DND-41 (cell line): ENCODE data around the gene SLC24A5.

Experiments
- ATAC-seq: fragments of 200-7000 bp; cut with Tn5 transposase; 3 replicates; pipeline ENCODE4 v1.9.1; 2021; ENCODE audit warnings: low read depth; ENCODE audit not compliant: insufficient read depth
- DNase-seq: peaks from one replicate; pipeline ENCODE4 v3.0.0-alpha.2; 2020
- H2AFZ ChIP-seq: 2 replicates; pipeline ENCODE4 v1.6.0; 2012; ENCODE audit warnings: low read depth, low read length
- H3K27ac ChIP-seq: 2 replicates; pipeline ENCODE4 v1.5.1; 2012; ENCODE audit warnings: low read length, inconsistent platforms
- H3K27me3 ChIP-seq: fragments of 200-600 bp; sonication (generic); 2 replicates; pipeline ENCODE4 v1.6.0; 2012; ENCODE audit warnings: low read length, mild to moderate bottlenecking, inconsistent platforms; ENCODE audit not compliant: insufficient read depth, poor library complexity
- H3K36me3 ChIP-seq: 2 replicates; pipeline ENCODE4 v1.5.1; 2012; ENCODE audit warnings: low read length, inconsistent platforms; ENCODE audit not compliant: insufficient read depth
- H3K4me1 ChIP-seq: 2 replicates; pipeline ENCODE4 v1.5.1; 2012; ENCODE audit warnings: mild to moderate bottlenecking, low read length; ENCODE audit not compliant: insufficient read depth
- H3K4me2 ChIP-seq: 2 replicates; pipeline ENCODE4 v1.6.0; 2012; ENCODE audit warnings: mild to moderate bottlenecking, moderate library complexity, low read length, inconsistent platforms; ENCODE audit not compliant: insufficient read depth
- H3K4me3 ChIP-seq, 2 experiments: fragments of 200-600 bp in 1 of 2; shearing (Covaris generic) in 1 of 2; 2 replicates each; pipeline ENCODE4 v1.5.1; 2012 to 2016; ENCODE audit warnings: inconsistent platforms in 2 of 2, low read length in 2 of 2, mild to moderate bottlenecking in 2 of 2, low read depth in 1 of 2, moderate library complexity in 1 of 2
- H3K79me2 ChIP-seq: 2 replicates; pipeline ENCODE4 v1.6.0; 2012; ENCODE audit warnings: low read length, inconsistent platforms; ENCODE audit not compliant: insufficient read depth
- H3K9ac ChIP-seq: 2 replicates; pipeline ENCODE4 v1.6.0; 2012; ENCODE audit warnings: low read depth, mild to moderate bottlenecking, inconsistent platforms, low read length, moderate library complexity
- H3K9me3 ChIP-seq: 2 replicates; pipeline ENCODE4 v1.5.1; 2012; ENCODE audit warnings: low read length, moderate library complexity, mild to moderate bottlenecking, inconsistent platforms; ENCODE audit not compliant: insufficient read depth, severe bottlenecking
- H4K20me1 ChIP-seq: 2 replicates; pipeline ENCODE4 v1.6.0; 2012; ENCODE audit warnings: low read length; ENCODE audit not compliant: insufficient read depth
- EZH2 ChIP-seq: IDR thresholded peaks from 3 replicates; pipeline ENCODE4 v1.6.1; 2012; ENCODE audit warnings: borderline replicate concordance, low read depth, mild to moderate bottlenecking, moderate library complexity, low read length, inconsistent platforms; ENCODE audit not compliant: severe bottlenecking
- TF ChIP-seq, protein P1 (sequence below): IDR thresholded peaks from 2 replicates; pipeline ENCODE4 v1.5.1; 2012; ENCODE audit warnings: borderline replicate concordance, low read length, moderate library complexity, mild to moderate bottlenecking; ENCODE audit not compliant: poor library complexity, severe bottlenecking; ENCODE audit errors: extremely low read depth

The SLC24A5 gene

GRCh38 chr15:48101376-48101961, 19.3 kb upstream of the SLC24A5 start:
- DNase-seq (no peak), ATAC-seq (no peak)
- Histone ChIP-seq H3K27ac (no peak overlapping the region), H2AFZ (no peak overlapping the region), H3K4me1 (no peaks in the 10 kb centered on the region), H3K4me2 (no peak overlapping the region), H3K9ac (no peak overlapping the region), H3K36me3 (no peaks in the 10 kb centered on the region), H3K4me3 (no peak overlapping the region), H3K9me3 (no peaks in the 10 kb centered on the region), H4K20me1 (no peaks in the 10 kb centered on the region), H3K27me3 (no peaks in the 10 kb centered on the region), H3K79me2 (no peaks in the 10 kb centered on the region)
- TF ChIP-seq, protein P1, sequence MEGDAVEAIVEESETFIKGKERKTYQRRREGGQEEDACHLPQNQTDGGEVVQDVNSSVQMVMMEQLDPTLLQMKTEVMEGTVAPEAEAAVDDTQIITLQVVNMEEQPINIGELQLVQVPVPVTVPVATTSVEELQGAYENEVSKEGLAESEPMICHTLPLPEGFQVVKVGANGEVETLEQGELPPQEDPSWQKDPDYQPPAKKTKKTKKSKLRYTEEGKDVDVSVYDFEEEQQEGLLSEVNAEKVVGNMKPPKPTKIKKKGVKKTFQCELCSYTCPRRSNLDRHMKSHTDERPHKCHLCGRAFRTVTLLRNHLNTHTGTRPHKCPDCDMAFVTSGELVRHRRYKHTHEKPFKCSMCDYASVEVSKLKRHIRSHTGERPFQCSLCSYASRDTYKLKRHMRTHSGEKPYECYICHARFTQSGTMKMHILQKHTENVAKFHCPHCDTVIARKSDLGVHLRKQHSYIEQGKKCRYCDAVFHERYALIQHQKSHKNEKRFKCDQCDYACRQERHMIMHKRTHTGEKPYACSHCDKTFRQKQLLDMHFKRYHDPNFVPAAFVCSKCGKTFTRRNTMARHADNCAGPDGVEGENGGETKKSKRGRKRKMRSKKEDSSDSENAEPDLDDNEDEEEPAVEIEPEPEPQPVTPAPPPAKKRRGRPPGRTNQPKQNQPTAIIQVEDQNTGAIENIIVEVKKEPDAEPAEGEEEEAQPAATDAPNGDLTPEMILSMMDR = no peak
- TF ChIP-seq EZH2 = no peak

DNA sequence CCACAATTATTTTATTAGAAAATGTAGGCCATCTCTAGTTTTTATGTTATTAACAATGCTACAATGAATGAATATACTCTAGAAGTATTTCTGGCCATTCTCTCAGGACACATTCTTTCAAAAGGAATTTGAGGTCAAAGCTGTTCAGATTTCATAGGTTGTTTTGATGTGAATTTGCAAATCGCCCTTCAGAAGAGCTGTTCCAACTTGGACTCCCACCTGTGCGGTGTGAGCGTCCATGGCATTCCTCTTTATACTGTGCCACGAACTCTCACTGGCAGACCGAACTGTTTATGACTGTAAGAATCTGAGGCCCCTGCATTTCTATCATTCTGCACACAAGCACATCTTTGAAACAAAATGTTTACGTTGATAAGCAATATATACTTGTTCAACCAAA, 18.6 kb upstream of the SLC24A5 start:
- H4K20me1 ChIP-seq = no peaks in the 10 kb centered on the region
- no peaks in the 10 kb centered on the region for H3K4me1 ChIP-seq
- H3K27ac ChIP-seq = no peak overlapping the region
- H3K4me3 ChIP-seq = no peak overlapping the region
- no peak for ATAC-seq
- no peaks in the 10 kb centered on the region for H3K79me2 ChIP-seq
- TF ChIP-seq EZH2 = no peak
- TF ChIP-seq, protein P1 = no peak
- H2AFZ ChIP-seq = no peak overlapping the region
- H3K9me3 ChIP-seq = no peaks in the 10 kb centered on the region
- no peaks in the 10 kb centered on the region for H3K36me3 ChIP-seq
- H3K9ac ChIP-seq = no peak overlapping the region
- DNase-seq = no peak
- no peak overlapping the region for H3K4me2 ChIP-seq
- H3K27me3 ChIP-seq = no peaks in the 10 kb centered on the region

DNA sequence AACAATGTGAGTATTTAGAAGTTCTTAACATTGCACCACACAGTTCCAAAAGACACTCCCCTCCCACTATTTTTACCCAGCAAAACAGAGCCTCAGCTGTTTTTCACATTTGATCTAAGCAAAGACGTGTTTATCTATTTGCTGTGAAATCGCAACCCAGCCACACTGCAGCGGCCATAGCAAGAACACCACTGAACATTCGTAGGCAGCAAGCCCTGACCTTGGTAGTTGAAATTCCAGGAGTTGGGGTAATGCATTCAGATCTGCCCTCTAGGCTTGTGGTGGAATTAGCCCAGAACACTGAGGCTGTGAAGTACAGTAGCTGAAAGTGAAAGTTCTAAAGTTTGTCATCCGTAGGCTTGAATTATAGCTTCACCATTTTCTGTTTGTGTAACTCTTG, 17.1 kb upstream of the SLC24A5 start:
- no peak for ATAC-seq
- no peak for DNase-seq
- Histone ChIP-seq H3K79me2 (no peaks in the 10 kb centered on the region), H2AFZ (no peak overlapping the region), H3K36me3 (no peaks in the 10 kb centered on the region), H4K20me1 (no peaks in the 10 kb centered on the region), H3K4me2 (no peak overlapping the region), H3K27ac (no peak overlapping the region), H3K4me1 (no peaks in the 10 kb centered on the region), H3K4me3 (no peak overlapping the region), H3K9ac (no peak overlapping the region), H3K9me3 (no peaks in the 10 kb centered on the region), H3K27me3 (no peaks in the 10 kb centered on the region)
- TF ChIP-seq, protein P1 = no peak
- no peak for TF ChIP-seq EZH2

- Histone ChIP-seq H3K4me1 (no peaks in the 10 kb centered on the region), H3K4me3 (no peak overlapping the region), H3K9ac (no peak overlapping the region), H3K27ac (no peak overlapping the region), H2AFZ (no peak overlapping the region), H4K20me1 (no peaks in the 10 kb centered on the region), H3K4me2 (no peak overlapping the region), H3K36me3 (no peaks in the 10 kb centered on the region), H3K9me3 (no peaks in the 10 kb centered on the region), H3K27me3 (no peaks in the 10 kb centered on the region), H3K79me2 (no peaks in the 10 kb centered on the region)
- DNase-seq (no peak), ATAC-seq (no peak)
- no peak for TF ChIP-seq EZH2
- TF ChIP-seq, protein P1 = no peak
These were observed 14.9 kb upstream of the SLC24A5 start for GRCh38 chr15:48105936-48106335.
